ENCODE measurements around the gene MAPK10.

DNA sequence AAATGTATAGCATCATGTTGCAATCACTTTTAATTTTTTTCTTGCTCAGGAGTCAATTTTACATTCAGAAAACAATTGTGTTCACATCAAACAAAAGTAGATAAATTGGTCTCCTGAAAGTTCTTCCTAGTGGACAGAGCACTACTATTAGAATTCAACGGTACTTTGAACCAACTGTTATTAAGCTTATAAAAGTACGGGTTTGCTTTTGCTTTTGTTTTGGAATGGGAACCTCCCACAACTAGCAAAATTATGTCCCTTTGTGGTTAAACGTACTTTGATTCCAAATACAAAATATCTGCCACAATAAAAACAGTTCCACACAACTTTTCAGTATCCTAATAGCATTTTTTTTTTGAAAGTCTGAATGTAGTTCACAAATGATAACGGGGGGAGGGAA is 8.6 kb upstream of the MAPK10 start:
- TF ChIP-seq BHLHE40 (IDR thresholded peaks at IDR 0.05; ENCODE audit: borderline replicate concordance in 1 of 2, low read depth in 2 of 2, low read length in 1 of 2) (no peak), ZNF217 (IDR thresholded peaks at IDR 0.05) (no peak), EZH2 (IDR thresholded peaks at IDR 0.05; ENCODE audit: borderline replicate concordance, control insufficient read depth, low read depth, low read length) (no peak), JUND (IDR thresholded peaks at IDR 0.05; ENCODE audit: low read depth, low read length) (no peak)

All from GM12878 (cell line).